IPS DF 6.9 (cell line): ENCODE measurements around the gene TOP3A.
"Not testable (repeated sequence)": the region's sequence is repeated elsewhere in the genome, so short reads cannot be mapped to it uniquely, and the experiment has no call there.

Source experiments
- DNase-seq: peaks from one replicate; pipeline ENCODE4 v3.0.0-alpha.2; 2013; ENCODE audit warnings: low read depth, low spot score
- H3K27ac ChIP-seq: one replicate; pipeline ENCODE4 v1.5.1; 2013; ENCODE audit warnings: low read length, control low read depth
- H3K27me3 ChIP-seq: 2 replicates; pipeline ENCODE4 v1.6.1; 2013; ENCODE audit warnings: mild to moderate bottlenecking, low read length; ENCODE audit not compliant: control insufficient read depth, insufficient read depth
- H3K36me3 ChIP-seq: 2 replicates; pipeline ENCODE4 v1.6.1; 2013; ENCODE audit warnings: low read length; ENCODE audit not compliant: control insufficient read depth, insufficient read depth
- H3K4me1 ChIP-seq: 2 replicates; pipeline ENCODE4 v1.6.1; 2013; ENCODE audit warnings: low read length; ENCODE audit not compliant: control insufficient read depth, insufficient read depth
- H3K4me3 ChIP-seq: 2 replicates; pipeline ENCODE4 v1.5.1; 2013; ENCODE audit warnings: mild to moderate bottlenecking, low read length
- H3K9me3 ChIP-seq: 2 replicates; pipeline ENCODE4 v1.6.1; 2013; ENCODE audit warnings: low read length, inconsistent platforms; ENCODE audit not compliant: control insufficient read depth, insufficient read depth
- WGBS: extraction: QIAGEN DNeasy Blood & Tissue Kit; methylation state at CpG from one replicate; pipeline ENCODE4 v1.1.7; 2013; ENCODE audit warnings: mixed read lengths, missing lambda C conversion rate; ENCODE audit not compliant: insufficient read length, insufficient coverage; 5-methylcytosine and 5-hydroxymethylcytosine counted together

TOP3A gene

GRCh38 chr17:18339933-18340332 lies 25.1 kb upstream of the TOP3A start:
- Histone ChIP-seq H3K9me3 (no peaks in the 10 kb centered on the region), H3K4me1 (no peaks in the 10 kb centered on the region), H3K27ac (no peak overlapping the region), H3K4me3 (no peak overlapping the region), H3K36me3 (peaks cover 31% of the 10 kb centered on the region), H3K27me3 (no peaks in the 10 kb centered on the region)
- WGBS: no CpG with 5 or more reads among the region's 13 CpGs
- DNase-seq: no peak

- not testable (repeated sequence) for H3K4me3 ChIP-seq
- no CpG with 5 or more reads among the region's 25 CpGs for WGBS
Observed at GRCh38 chr17:18338158-18338557, 23.4 kb upstream of the TOP3A start.

GRCh38 chr17:18332909-18333489 lies 18.2 kb upstream of the TOP3A start:
- H3K27me3 ChIP-seq: no peaks in the 10 kb centered on the region
- no peaks in the 10 kb centered on the region for H3K9me3 ChIP-seq
- no peak for DNase-seq
- peaks cover 27% of the 10 kb centered on the region for H3K36me3 ChIP-seq
- WGBS: no CpG with 5 or more reads among the region's 4 CpGs
- H3K27ac ChIP-seq: no peak overlapping the region
- H3K4me3 ChIP-seq: no peak overlapping the region
- H3K4me1 ChIP-seq: no peaks in the 10 kb centered on the region; the same call in 1 of the 2 replicates

More at GRCh38 chr17:18338158-18338557, 23.4 kb upstream of the TOP3A start:
- H3K27me3 ChIP-seq, H3K27ac ChIP-seq, H3K4me1 ChIP-seq, DNase-seq, H3K9me3 ChIP-seq: not testable (repeated sequence)
- peaks cover 36% of the 10 kb centered on the region for H3K36me3 ChIP-seq

GRCh38 chr17:18331879-18332278 lies 17.1 kb upstream of the TOP3A start:
- WGBS: no CpG with 5 or more reads among the region's 9 CpGs
- no peak for DNase-seq
- H3K4me1 ChIP-seq: no peaks in the 10 kb centered on the region; the same call in 1 of the 2 replicates
- H3K27me3 ChIP-seq: no peaks in the 10 kb centered on the region
- H3K4me3 ChIP-seq: no peak overlapping the region
- no peaks in the 10 kb centered on the region for H3K9me3 ChIP-seq
- no peak overlapping the region for H3K27ac ChIP-seq
- H3K36me3 ChIP-seq: peaks cover 27% of the 10 kb centered on the region

GRCh38 chr17:18328643-18329204 lies 13.9 kb upstream of the TOP3A start:
- Histone ChIP-seq H3K27me3 (no peaks in the 10 kb centered on the region), H3K36me3 (peaks cover 15% of the 10 kb centered on the region), H3K4me1 (no peaks in the 10 kb centered on the region; the same call in 1 of the 2 replicates), H3K27ac (no peak overlapping the region), H3K4me3 (no peak overlapping the region), H3K9me3 (no peaks in the 10 kb centered on the region)
- WGBS: no CpG with 5 or more reads among the region's 9 CpGs
- DNase-seq: no peak

GRCh38 chr17:18327556-18327955 lies 12.8 kb upstream of the TOP3A start:
- DNase-seq: no peak
- no peak overlapping the region for H3K4me3 ChIP-seq
- no peak overlapping the region for H3K27ac ChIP-seq
- H3K36me3 ChIP-seq: peaks cover 12% of the 10 kb centered on the region
- no peaks in the 10 kb centered on the region; the same call in 1 of the 2 replicates for H3K4me1 ChIP-seq
- no peaks in the 10 kb centered on the region for H3K9me3 ChIP-seq
- H3K27me3 ChIP-seq: no peaks in the 10 kb centered on the region
- no CpG with 5 or more reads among the region's 10 CpGs for WGBS

- Histone ChIP-seq H3K4me1 (no peaks in the 10 kb centered on the region), H3K4me3 (no peak overlapping the region), H3K36me3 (peaks cover 7% of the 10 kb centered on the region), H3K27me3 (no peaks in the 10 kb centered on the region), H3K27ac (no peak overlapping the region), H3K9me3 (no peaks in the 10 kb centered on the region)
- WGBS: no CpG with 5 or more reads among the region's 2 CpGs
- no peak for DNase-seq
Observed at GRCh38 chr17:18327093-18327492, 12.3 kb upstream of the TOP3A start.

GRCh38 chr17:18326572-18326971 lies 11.8 kb upstream of the TOP3A start:
- Histone ChIP-seq H3K4me1 (no peaks in the 10 kb centered on the region), H3K27ac (no peak overlapping the region), H3K27me3 (no peaks in the 10 kb centered on the region), H3K36me3 (peaks cover 6% of the 10 kb centered on the region), H3K9me3 (no peaks in the 10 kb centered on the region), H3K4me3 (no peak overlapping the region)
- no CpG with 5 or more reads among the region's 6 CpGs for WGBS
- DNase-seq: no peak

GRCh38 chr17:18326039-18326438 lies 11.2 kb upstream of the TOP3A start:
- Histone ChIP-seq H3K27ac (no peak overlapping the region), H3K36me3 (peaks cover 6% of the 10 kb centered on the region), H3K27me3 (no peaks in the 10 kb centered on the region), H3K9me3 (no peaks in the 10 kb centered on the region), H3K4me3 (no peak overlapping the region), H3K4me1 (no peaks in the 10 kb centered on the region)
- WGBS: no CpG with 5 or more reads among the region's 2 CpGs
- no peak for DNase-seq

- Histone ChIP-seq H3K4me3 (no peak overlapping the region), H3K27ac (no peak overlapping the region), H3K36me3 (peaks cover 6% of the 10 kb centered on the region), H3K27me3 (no peaks in the 10 kb centered on the region), H3K9me3 (no peaks in the 10 kb centered on the region), H3K4me1 (no peaks in the 10 kb centered on the region)
- no peak for DNase-seq
- no CpG with 5 or more reads among the region's 27 CpGs for WGBS
Observed at GRCh38 chr17:18324140-18325050, 9.6 kb upstream of the TOP3A start.
